8988T (cell line): ENCODE results near the gene SOX3.

ENCODE experiments used
- DNase-seq: peaks from one replicate; pipeline ENCODE4 v3.0.0; 2011

The SOX3 gene

GRCh38 chrX:140504371-140505324 is at the start of gene SOX3:
Gene SOX3 (minus strand): TSS chrX:140505069. CDS start chrX:140505060, 9 bp downstream.
- DNase-seq, result no peak

- no peak for DNase-seq
These were observed 44.1 kb upstream of the SOX3 start for GRCh38 chrX:140548985-140549384.

- no peak for DNase-seq
These were observed 21.3 kb upstream of the SOX3 start for GRCh38 chrX:140526171-140526570.

GRCh38 chrX:140525448-140525847 is 20.6 kb upstream of the SOX3 start:
- DNase-seq, result no peak

GRCh38 chrX:140524556-140524955 is 19.7 kb upstream of the SOX3 start:
- no peak for DNase-seq

GRCh38 chrX:140521393-140521792 is 16.5 kb upstream of the SOX3 start:
- no peak for DNase-seq

- no peak for DNase-seq
These were observed 9.7 kb upstream of the SOX3 start for GRCh38 chrX:140514554-140514953.

- no peak for DNase-seq
These were observed 6.0 kb upstream of the SOX3 start for GRCh38 chrX:140510895-140511295.

GRCh38 chrX:140510306-140510676 is 5.4 kb upstream of the SOX3 start:
- no peak for DNase-seq

GRCh38 chrX:140509468-140510305 is 4.8 kb upstream of the SOX3 start:
- no peak for DNase-seq

GRCh38 chrX:140508958-140509357 is 4.1 kb upstream of the SOX3 start:
- no peak for DNase-seq

GRCh38 chrX:140507982-140508305 is 3.1 kb upstream of the SOX3 start:
- no peak for DNase-seq

GRCh38 chrX:140507223-140507981 is 2.5 kb upstream of the SOX3 start:
- DNase-seq, result no peak

GRCh38 chrX:140505421-140506337 is 810 bp upstream of the SOX3 start:
- DNase-seq, result no peak

- no peak for DNase-seq
These were observed 1.0 kb downstream of the SOX3 start for GRCh38 chrX:140503714-140504351.

- no peak for DNase-seq
These were observed 1.6 kb downstream of the SOX3 start for GRCh38 chrX:140503238-140503601.

GRCh38 chrX:140502491-140503237 is 2.2 kb downstream of the SOX3 start:
- DNase-seq, result no peak

GRCh38 chrX:140501940-140502468 is 2.9 kb downstream of the SOX3 start:
- no peak for DNase-seq

- DNase-seq, result no peak
These were observed 3.5 kb downstream of the SOX3 start for GRCh38 chrX:140501321-140501720.

GRCh38 chrX:140500441-140500840 is 4.4 kb downstream of the SOX3 start:
- DNase-seq, result no peak

- DNase-seq, result no peak
These were observed 9.1 kb downstream of the SOX3 start for GRCh38 chrX:140495739-140496138.
